Measurements from ENCODE around the gene GPX7. TPM values are rescaled to one million over a fixed set of nuclear protein-coding genes. Genes with fewer than 3 reads are reported as not detected.

Gene GPX7
- polyA plus RNA-seq, 1 donor from 2014 or later, result 1.3 TPM

- Histone ChIP-seq H3K27me3 (ENCODE audit: insufficient read depth, low read depth, low read length) (no peaks in the 10 kb centered on the region), H3K9me3 (ENCODE audit: low read length) (no peaks in the 10 kb centered on the region), H2AFZ (ENCODE audit: low read depth, low read length) (no peak overlapping the region), H3K4me2 (ENCODE audit: low read length) (no peak overlapping the region), H3K9me2 (ENCODE audit: insufficient read depth, low read length) (no peaks in the 10 kb centered on the region), H3K79me2 (replicated peaks; ENCODE audit: insufficient read depth, low read length) (no peaks in the 10 kb centered on the region), H4K20me1 (ENCODE audit: insufficient read depth) (no peaks in the 10 kb centered on the region), H3F3A (ENCODE audit: insufficient read depth, low read length, poor library complexity, severe bottlenecking) (no peaks in the 10 kb centered on the region), H3K36me3 (ENCODE audit: insufficient read depth, low read length) (no peaks in the 10 kb centered on the region), H3K9ac (ENCODE audit: low read length) (no peak overlapping the region), H3K27ac (ENCODE audit: low read length) (no peak overlapping the region), H3K4me3 (ENCODE audit: low read length) (no peak overlapping the region)
- TF ChIP-seq SMC3 (conservative IDR thresholded peaks at IDR 0.05; ENCODE audit: poor library complexity) (no peak), RAD21 (conservative IDR thresholded peaks at IDR 0.05) (no peak), EP300 (conservative IDR thresholded peaks at IDR 0.05; ENCODE audit: poor library complexity, severe bottlenecking) (no peak)
Observed at GRCh38 chr1:52562766-52563165, 39.4 kb upstream of the GPX7 start.

DNA sequence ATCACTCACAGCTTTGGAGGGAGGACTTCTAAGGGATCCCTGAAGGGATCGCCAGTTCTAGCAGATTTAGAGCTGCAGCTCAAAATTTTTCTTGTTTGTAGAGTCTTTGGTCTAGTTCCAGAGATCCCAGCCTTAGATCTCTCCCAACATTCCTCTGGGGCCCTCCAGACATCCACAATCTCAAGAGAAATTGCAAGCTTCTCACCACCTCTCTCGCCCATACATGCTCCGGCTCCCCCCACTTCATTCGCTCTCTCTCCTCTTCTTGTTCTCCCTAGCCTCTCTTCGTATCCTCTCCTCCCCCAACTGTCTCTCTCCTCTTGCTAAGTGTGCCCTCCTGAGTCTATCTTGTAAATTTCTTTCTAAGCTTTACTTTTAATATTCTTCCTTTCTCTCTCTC lies 34.2 kb upstream of the GPX7 start:
- Histone ChIP-seq H3K9me3 (ENCODE audit: low read length) (no peaks in the 10 kb centered on the region), H4K20me1 (ENCODE audit: insufficient read depth) (no peaks in the 10 kb centered on the region), H3K4me3 (ENCODE audit: low read length) (no peak overlapping the region), H3K27me3 (ENCODE audit: insufficient read depth, low read depth, low read length) (no peaks in the 10 kb centered on the region), H3F3A (ENCODE audit: insufficient read depth, low read length, poor library complexity, severe bottlenecking) (no peaks in the 10 kb centered on the region), H3K9ac (ENCODE audit: low read length) (no peak overlapping the region), H3K79me2 (replicated peaks; ENCODE audit: insufficient read depth, low read length) (no peaks in the 10 kb centered on the region), H3K36me3 (ENCODE audit: insufficient read depth, low read length) (no peaks in the 10 kb centered on the region), H3K9me2 (ENCODE audit: insufficient read depth, low read length) (no peaks in the 10 kb centered on the region), H3K4me2 (ENCODE audit: low read length) (no peak overlapping the region), H2AFZ (ENCODE audit: low read depth, low read length) (no peak overlapping the region), H3K27ac (ENCODE audit: low read length) (no peak overlapping the region)
- TF ChIP-seq POLR2AphosphoS5 (IDR thresholded peaks at IDR 0.05) (no peak), REST (IDR thresholded peaks at IDR 0.05; ENCODE audit: borderline replicate concordance) (no peak), EP300 (conservative IDR thresholded peaks at IDR 0.05; ENCODE audit: poor library complexity, severe bottlenecking) (no peak), SMC3 (conservative IDR thresholded peaks at IDR 0.05; ENCODE audit: poor library complexity) (no peak), EZH2 (IDR thresholded peaks at IDR 0.05; ENCODE audit: borderline replicate concordance, insufficient read depth, low read length, poor library complexity, severe bottlenecking) (no peak), TAF1 (IDR thresholded peaks at IDR 0.05; ENCODE audit: low read depth) (no peak), MXI1 (conservative IDR thresholded peaks at IDR 0.05; ENCODE audit: poor library complexity, severe bottlenecking) (no peak), RAD21 (conservative IDR thresholded peaks at IDR 0.05) (no peak), CTCF (IDR thresholded peaks at IDR 0.05; ENCODE audit: poor library complexity, severe bottlenecking) (no peak)

Measured in neural cell (in vitro differentiated cells).